HUDEP-2 (cell line): Measurements from ENCODE around the gene RUFY4.
A peak's percentile ranks its signal among the peaks of the same experiment; 100 is the strongest.

Experiments
- DNase-seq, 76 experiments: peaks; one replicate each; lab custom pipeline; 2025; ENCODE audit not compliant: unreplicated experiment in 76 of 76; lab: John Stamatoyannopoulos, UW

Gene RUFY4

DNA sequence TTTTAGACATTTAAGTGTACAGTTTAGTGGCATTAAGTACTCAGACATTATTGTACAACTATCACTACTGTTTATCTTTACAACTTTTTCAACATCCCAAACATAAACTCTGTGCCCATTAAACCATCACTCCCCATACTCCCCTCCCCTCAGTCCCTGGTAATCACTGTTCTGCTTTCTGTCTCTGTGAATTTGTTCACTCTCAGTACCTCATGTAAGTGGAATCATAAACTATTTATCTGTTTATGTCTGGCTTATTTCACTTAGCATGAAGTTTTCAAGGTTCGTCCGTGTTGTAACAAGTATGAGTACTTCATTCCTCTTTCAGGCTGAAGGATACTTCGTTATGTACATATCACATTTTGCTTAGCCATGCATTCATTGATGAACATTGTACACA is 9.8 kb upstream of the RUFY4 start:
- DNase-seq, result no peak

DNA sequence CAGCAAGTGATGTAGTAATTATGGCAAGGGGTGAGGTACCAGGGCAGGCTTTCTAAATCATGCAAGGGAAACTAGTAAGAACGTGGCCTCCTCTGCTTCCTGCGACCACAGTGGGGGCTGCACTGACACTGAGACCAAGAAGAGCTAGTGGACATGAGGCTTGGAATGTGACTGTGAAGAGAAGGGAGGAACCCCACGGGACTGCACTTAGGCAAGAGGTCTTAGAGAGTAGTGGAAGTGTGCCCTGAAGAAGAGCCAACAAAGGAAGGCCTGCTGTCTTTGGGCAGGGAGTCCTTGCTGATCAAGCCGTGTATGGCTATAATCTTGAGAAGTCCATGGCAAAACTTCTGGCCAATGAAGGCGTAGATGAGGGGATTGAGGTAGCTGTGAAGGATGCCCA is 8.9 kb upstream of the RUFY4 start:
- no peak for DNase-seq

DNA sequence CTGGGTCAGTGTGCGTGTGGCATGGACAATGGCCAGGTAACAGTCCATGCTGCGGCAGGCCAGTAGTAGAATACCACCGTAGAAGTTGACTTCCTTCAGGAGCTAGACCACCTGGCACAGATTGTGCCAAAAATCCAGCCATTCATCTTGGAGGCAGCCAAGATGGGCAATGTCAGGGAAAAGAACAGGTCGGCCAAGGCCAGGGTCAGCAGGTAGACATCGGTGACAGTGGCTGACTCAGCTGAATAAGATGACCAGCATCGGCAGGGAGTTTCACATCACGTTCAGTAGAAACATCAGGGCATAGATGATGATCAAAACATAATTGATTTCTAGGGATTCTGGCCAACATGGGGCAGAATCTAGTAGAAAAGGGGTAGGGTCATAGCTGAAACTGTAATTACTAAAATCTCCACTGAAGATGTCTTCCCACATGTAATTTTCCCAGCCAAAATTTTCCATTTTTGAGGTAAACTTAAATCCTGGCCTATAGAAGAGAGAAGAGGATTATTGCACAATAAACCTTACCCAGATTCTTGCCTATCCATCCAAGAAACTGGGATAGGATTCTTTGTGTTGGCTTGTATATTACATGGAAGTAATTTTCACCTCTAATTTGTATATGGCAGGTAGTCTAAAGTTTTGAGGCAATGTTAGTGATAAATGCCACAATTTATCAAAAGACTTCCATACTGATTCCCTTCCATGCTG is 7.9 kb upstream of the RUFY4 start:
- DNase-seq, result no peak

DNA sequence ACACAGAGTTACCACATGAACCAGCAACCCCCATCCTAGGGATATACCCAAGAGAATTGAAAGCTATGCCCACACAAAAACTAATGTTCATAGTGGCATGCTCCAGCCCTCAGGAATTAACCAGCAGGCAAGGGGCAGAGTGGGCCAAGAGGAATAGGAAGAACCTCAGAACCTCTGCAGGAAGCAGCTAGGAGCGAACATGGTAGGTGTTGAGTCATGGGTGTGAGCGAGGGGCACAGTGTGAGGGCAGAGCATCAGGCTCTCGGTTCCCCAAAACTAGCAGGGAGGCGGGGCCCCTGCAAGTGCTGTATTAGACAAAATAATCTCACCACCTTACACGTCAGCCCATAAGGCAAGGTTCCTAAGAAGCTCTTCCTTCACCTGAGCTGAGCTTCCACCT is 5.6 kb upstream of the RUFY4 start:
- DNase-seq, result no peak

DNA sequence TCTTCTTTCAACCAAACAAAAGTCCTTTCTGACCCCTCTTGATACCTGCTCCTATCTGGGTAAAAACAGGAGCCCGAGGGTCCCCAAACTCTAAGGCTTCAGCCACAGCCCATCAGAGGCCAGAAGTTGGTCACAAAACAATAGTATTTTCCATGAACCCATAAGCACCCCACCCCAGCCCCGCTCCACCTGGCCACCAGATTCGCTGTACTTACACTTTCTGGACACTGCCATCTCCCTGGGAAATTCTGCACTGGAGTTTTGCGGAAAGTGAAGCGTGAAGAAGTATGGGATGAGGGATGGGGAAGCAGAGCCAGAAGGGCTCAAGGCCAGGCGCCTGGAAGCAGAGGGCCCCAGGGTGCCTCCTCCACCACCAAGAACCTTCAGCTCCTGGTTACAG is 5.2 kb upstream of the RUFY4 start:
- DNase-seq, result no peak

DNA sequence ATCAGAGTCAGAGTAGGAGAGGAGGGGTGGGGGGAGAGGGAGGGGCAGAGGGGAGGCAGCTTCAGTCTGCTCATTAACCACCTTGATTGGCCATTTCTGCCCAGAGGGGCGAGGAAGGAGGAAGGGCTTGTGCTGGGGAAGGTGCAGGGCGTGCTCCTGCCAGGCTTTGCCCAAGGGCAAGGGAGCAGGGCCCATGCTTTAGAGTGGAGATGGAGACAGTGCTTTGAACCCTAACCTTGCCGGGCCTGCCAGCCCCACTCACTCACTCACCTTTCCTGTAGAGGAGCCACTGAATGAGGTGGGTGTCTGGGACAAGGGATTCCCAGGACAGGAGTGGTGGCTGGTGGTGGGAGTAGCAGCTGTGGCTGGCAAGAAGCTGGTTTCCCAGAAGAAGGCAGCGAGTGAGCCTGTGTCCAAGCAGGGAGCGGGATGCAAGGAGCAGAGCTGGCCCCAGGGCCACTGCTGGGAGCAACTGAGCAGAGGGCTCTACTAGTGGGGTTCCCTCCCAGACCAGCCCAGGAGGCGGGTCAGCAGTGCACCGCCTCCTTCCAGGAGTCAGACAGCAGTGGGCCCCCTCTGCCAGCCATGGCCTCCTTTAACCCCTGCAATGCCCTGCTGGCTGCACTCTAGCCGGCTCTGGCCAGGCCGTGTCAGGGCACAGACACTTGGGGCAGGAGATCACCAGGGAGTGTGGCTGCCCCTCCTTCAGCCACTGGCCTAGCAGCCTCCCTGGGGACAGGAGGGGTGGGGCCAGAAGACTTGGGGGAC is 3.6 kb upstream of the RUFY4 start:
- no peak for DNase-seq

DNA sequence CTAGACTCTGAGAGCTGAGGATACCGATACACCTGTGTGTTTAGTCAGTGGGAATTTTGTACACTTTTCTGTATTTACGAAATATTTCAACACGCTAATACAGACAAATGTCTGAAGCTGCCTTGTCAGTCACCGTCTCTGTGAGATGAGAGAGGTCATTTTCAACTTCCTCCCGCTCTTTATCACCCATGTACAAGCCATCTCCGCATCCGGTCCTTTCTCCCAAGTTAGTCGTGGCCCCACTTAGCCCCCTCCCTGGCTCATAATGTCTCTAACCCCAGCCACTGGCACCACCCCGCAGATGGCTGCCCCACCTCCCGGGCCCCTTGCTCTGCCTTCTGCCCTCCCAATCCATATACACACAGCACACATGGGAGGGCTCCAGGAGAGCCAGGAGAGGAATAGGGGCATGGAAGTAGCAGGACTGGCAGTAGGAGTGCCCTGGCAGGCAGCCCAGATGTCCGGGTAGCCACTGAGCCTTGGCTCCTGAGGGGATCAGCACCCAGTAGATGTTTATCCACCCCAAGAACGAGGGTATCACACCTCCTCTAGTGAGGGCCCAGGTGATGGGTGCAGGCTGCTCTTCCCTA is 2.0 kb upstream of the RUFY4 start:
- no peak for DNase-seq

DNA sequence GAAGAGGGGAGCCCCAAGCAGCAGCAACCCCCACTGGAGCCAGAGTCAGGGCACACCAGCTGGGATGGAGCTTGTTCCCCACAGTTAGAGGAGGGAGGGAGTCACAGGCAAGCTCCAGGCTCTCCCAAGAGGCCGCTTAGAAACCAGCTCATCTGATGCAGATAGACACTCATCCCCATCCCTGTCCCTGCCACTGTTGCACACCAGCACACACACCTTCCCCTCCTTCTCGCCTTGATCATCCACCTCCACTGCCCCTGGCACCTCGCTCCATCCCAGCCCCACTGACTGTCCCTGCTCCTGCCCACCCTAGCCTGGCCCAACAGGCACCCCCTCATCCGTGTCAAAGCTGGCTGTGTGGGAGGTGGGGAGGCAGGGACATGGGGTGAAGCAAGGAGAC is 1.5 kb upstream of the RUFY4 start:
- DNase-seq, result no peak

DNA sequence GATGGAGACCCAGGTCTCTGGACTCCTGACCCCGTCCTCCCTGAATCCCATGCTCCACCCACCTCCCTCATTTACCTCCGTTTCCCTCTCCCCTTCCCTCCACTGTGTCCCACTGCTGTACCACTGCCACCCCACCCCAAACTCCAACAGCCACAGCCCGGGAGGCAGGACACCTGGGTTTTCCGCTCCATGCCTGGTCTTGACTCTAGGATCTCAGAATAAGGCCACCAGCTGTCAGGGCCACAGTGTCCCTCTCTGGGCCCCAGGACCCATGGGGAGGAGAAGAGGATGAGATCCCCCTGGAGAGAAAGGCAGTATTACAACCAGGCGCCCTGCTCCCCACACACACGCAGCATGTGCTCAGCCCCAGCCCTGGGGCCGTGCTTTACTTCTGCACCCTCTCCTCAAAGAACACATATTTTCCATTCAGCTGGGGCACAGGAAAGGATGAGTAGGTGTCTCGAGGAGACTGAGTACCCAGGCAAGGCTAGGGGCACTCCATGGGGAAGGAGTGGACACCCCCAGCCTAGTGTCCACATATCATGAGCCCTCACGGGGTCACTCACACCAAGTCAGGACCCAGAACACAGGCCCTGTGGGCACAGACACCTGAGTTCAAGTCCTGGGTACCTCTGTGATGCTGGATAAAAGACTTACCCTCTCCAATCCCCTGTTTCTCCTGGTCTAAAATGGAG is 700 bp downstream of the RUFY4 start:
- no peak for DNase-seq

DNA sequence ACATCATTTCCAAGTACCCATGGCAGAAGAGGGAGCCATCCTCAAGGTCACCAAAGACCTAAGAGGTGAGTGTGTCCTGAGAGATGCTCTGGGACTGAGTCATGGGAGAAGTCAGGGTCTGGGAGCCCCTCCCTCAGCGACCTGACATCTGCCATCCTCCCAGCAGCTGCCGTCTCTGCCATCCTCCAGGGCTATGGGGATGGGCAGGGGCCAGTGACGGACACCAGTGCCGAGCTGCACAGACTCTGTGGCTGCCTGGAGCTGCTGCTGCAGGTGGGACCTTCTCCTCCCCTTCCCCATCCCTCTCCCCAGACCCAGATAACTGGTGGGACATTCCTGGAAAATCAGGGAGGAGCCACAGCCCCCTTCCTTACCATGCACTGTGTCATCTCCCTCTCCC is 1.5 kb downstream of the RUFY4 start:
- no peak for DNase-seq

DNA sequence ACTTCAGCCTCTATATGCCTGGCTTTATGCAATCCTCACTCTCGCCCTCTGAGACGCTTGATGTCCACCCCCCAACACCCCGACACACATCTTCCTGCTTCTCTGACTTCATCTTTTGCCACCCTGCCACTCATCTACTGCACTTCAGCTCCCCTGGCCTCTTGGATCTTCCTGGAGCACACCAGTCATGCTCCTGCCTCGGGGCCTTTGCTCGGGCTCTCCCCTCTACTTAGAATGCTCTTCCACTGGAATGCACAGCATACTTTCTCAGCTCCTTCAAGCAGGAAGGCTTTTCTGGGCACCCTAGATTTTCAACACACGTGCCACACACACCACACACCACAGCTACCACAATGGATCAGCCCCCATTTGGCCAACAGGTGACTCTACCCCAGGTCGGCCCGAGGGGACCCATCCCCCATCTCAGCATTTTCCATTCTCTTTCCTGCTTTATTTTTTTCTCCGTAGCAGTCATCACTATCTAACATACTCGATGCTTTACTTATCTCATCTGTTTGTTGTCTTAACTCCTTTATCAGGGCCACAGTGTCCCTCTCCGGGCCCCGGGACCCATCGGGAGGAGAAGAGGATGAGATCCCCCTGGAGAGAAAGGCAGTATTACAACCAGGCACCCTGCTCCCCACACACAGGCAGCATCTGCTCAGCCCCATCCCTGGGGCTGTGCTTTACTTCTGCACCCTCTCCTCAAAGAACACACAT is 2.3 kb downstream of the RUFY4 start:
- no peak for DNase-seq

DNA sequence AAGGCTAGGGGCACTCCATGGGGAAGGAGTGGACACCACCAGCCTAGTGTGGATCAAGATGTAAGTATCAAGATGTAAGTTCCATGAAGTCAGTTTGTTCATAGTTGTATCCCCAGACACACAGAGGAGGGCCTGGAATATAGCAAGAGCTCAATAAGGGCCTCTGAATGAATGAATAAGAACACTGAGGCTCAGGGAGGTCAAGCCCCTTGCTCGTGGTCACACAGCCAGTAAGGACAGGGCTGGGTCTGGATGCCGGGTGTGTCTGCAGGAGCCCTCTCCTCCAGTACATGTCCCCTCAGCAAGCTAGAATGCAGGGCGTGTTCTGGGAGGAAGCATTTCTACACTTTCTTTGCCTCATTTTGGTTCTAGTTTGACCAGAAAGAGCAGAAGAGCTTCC is 2.9 kb downstream of the RUFY4 start:
- no peak for DNase-seq

DNA sequence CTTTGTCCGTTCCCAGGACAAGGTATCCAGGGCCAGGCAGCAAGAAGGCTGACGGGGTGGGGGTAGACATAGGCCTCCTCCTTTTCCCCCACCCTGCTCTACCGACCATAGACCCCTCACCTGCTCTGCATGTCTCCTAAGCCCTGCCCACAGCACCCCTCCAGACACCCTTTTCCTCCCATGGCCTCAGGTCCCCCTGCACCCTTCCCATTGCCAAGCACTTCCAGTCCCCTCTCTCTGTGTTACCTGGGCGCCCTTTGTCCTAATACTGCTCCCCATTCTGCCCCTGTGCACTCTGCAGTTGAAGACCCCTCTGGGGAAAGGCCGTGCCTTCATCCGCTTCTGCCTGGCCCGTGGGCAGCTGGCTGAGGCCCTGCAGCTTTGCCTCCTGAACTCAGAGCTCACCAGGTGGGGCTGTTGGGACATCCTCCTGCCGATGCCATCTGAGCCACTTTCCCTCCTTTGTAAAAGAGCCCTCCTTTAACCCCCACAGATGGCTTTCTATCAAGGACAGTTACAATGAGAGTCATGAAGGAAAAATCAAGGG is 3.5 kb downstream of the RUFY4 start:
- no peak for DNase-seq

DNA sequence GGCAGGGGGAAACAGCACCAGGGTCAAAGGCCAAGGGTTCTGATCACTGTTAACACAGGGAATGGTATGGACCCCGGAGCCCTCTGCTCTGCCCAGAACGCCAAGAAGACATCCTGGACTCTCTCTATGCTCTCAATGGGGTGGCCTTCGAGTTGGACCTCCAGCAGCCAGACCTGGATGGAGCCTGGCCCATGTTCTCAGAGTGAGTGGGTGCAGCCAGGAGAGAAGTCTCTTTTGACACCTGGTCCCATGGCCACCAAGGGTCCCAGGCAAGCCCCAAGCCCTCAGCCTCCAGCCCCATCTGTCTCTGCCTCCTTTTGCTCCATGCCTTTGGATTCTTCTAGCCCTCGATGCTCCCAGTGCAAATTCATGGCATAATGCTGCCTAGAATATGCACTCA is 4.1 kb downstream of the RUFY4 start:
- no peak for DNase-seq

DNA sequence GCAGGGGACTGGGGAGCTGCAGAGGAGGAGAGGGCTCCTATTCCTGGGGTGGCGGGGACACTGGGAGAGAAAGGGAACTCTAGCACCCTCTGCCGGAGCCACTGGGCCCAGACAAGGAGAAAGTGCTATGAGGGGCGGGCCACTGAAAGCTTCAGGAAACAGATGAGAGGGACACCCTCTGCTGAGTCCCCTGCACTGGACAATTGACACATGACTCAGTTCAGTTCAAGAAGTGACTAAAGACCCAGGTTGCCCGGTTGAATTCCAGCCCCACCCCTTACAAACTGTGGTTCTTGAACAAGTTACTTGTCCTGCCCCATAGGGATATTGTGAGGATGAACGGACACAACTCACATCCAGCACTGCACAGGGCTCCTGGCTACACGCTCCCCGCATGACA is 5.0 kb downstream of the RUFY4 start:
- DNase-seq, result peak in 19 of 76 experiments; percentile 0 to 31 (median 9)

DNA sequence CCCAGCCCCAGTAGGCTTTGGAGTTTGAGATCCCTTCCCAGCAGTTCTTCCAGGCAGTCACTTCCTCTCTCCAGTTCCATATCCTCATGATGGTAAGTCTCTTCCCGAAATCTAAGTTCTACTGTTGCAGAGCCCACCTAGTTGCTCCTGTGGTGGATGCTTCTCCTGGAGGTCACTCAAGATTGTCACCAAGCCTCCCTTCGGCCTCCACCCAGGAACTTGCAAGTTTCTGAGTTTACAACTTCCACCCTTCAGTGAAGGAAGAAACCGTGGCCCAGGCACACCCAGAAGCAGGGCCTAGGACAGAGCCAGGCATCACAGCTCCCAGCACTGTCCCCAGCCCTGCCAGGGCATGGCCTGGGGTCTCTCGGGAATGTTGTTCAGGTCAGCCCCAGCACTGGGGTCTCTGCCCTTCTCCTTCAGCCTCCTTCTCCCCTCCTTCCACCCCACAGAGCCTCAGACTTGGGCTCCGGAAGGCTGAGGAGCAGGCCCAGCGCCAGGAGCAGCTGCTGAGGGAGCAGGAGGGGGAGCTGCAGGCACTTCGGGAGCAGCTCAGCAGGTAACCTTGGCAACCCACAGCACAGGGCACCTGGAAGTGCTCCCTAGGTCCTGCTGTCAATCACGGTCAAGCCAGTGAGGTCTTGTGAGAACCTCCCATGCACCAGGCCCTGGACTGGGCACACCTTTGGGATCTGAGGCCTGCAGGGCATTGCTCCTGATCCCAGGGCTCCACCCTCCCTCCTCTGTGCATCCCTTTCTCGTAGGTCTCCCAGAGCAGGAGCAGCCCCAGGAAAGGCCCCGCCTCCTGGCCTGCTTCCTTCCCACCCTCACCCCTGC is 7.1 kb downstream of the RUFY4 start:
- DNase-seq, result no peak

DNA sequence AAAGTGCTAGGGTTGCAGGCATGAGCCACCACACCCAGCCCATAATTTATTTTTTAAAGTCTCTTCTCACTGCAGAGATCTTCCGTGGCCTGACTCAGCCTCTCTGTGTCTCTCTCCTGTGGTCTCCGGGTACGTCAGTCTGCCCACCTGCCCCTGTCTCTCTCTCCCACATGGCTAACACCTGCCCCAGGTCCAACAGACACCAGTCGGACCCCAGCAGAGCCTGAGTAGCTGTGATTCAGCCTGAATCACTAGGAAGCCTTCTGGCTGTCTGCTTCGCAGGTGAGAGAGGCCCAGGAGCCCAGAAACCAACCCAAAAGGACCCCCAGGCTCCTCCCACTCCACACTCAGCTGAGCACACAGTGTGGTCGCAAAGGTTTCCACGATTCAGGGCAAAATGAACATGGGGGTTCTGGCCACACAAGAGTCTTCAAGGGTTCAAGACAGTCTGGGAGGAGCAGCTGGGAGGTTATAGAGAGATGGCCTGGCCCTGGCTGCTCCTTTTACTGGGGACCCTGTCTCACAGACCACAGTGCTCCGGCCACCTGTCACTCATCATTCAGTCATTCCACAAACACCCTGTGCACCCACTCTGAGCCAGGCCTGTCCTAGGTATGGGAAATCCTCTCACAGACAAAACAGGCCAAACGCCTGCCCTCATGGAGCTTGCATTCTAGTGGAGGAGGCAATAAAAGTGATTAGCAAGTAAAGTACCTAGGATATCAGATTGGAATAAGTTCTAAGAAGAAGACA is 8.6 kb downstream of the RUFY4 start:
- no peak for DNase-seq

DNA sequence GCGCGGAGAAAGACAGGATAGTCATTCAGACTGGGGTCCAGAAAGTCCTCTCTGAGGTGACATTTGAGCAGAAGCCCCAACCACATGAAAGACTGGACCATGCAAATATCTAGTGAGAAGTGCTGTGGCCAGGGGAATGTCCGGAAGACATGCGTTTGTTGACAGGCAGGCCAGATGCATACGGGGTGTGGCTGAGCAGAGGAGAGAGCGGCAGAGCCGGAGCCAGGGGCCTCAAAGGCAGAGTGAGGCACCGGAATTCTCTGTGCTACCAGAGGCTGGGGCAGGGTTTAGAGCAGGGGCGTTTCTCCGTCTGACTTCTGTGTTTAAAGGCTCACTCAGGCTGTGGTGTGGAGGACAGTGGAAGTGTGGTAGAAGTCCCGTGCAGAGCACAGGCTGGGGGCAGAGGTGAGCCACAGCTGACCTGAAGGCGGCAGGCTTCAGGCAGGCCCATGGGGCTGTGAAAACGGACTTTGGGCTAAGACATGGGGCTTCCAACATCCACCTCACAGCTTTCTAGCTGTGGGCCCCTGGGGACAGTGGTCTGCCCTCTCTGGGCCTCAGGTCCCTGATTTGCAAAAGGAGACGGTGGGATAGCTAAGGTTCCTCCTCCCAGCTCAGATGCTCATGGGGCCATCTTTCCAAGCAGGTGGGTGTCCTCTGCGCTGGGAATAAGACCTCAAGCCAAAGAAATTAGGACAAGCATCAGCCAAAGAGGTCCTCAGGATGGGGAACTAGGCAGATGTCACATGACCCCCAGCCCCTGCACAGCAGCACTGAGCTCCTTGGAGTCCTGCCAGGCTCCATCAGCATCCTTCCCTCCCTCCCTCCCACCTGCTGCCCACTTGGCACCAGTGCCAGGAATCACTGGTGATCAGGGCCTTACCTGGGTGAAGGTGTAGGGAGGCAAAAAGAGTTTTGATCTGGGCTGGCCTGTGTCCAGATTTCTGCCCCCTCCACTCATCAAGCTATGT is 11.2 kb downstream of the RUFY4 start:
- DNase-seq, result no peak
